H9 (cell line): ENCODE data around the gene LAX1. TPM values are rescaled to one million over a fixed set of nuclear protein-coding genes. Genes with fewer than 3 reads are reported as not detected.
A peak's percentile ranks its signal among the peaks of the same experiment; 100 is the strongest.

ENCODE experiments used
- DNase-seq: peaks from one replicate; pipeline ENCODE4 v3.0.0-alpha.2; 2017
- H2AFZ ChIP-seq: one replicate; pipeline ENCODE4 v1.6.1; 2013; ENCODE audit warnings: mild to moderate bottlenecking, low read length, control low read depth, moderate library complexity
- H2AK5ac ChIP-seq: 2 replicates; pipeline ENCODE4 v1.6.1; 2013; ENCODE audit warnings: low read length, control low read depth, mixed read lengths; ENCODE audit not compliant: insufficient read length
- H2BK120ac ChIP-seq: one replicate; pipeline ENCODE4 v1.6.1; 2013; ENCODE audit warnings: low read depth, mild to moderate bottlenecking, low read length, control low read depth, inconsistent platforms; ENCODE audit not compliant: poor library complexity, severe bottlenecking
- H2BK12ac ChIP-seq: 2 replicates; pipeline ENCODE4 v1.6.1; 2013; ENCODE audit warnings: low read length, control low read depth, mixed read lengths, low read depth; ENCODE audit not compliant: insufficient read length
- H2BK15ac ChIP-seq: 2 replicates; pipeline ENCODE4 v1.6.1; 2013; ENCODE audit warnings: low read depth, low read length, control low read depth
- H2BK20ac ChIP-seq: one replicate; pipeline ENCODE4 v1.6.1; 2013; ENCODE audit warnings: low read depth, mild to moderate bottlenecking, low read length, control low read depth, inconsistent platforms; ENCODE audit not compliant: poor library complexity, severe bottlenecking
- H2BK5ac ChIP-seq: 2 replicates; pipeline ENCODE4 v1.6.1; 2013; ENCODE audit warnings: low read length, control low read depth, mixed read lengths; ENCODE audit not compliant: insufficient read length
- H3K14ac ChIP-seq: 2 replicates; pipeline ENCODE4 v1.6.1; 2013; ENCODE audit warnings: low read length, control low read depth; ENCODE audit not compliant: insufficient read depth
- H3K18ac ChIP-seq: 2 replicates; pipeline ENCODE4 v1.6.1; 2013; ENCODE audit warnings: low read depth, mild to moderate bottlenecking, mixed read lengths, low read length, control low read depth; ENCODE audit not compliant: insufficient read length
- H3K23ac ChIP-seq: 2 replicates; pipeline ENCODE4 v1.6.1; 2013; ENCODE audit warnings: low read length, control low read depth, mixed read lengths, low read depth; ENCODE audit not compliant: insufficient read length
- H3K23me2 ChIP-seq: 2 replicates; pipeline ENCODE4 v1.6.1; 2013; ENCODE audit warnings: low read depth, mild to moderate bottlenecking, mixed read lengths, low read length, control low read depth; ENCODE audit not compliant: insufficient read length, poor library complexity, severe bottlenecking
- H3K27ac ChIP-seq: 2 replicates; pipeline ENCODE4 v1.5.1; 2013; ENCODE audit warnings: low read length, control low read depth, mixed read lengths, low read depth; ENCODE audit not compliant: insufficient read length
- H3K27me3 ChIP-seq: 2 replicates; pipeline ENCODE4 v1.6.1; 2013; ENCODE audit warnings: low read length, control low read depth, inconsistent platforms; ENCODE audit not compliant: insufficient read depth
- H3K4ac ChIP-seq: 2 replicates; pipeline ENCODE4 v1.6.1; 2013; ENCODE audit warnings: low read depth, mild to moderate bottlenecking, control low read depth, inconsistent platforms, low read length, moderate library complexity
- H3K4me1 ChIP-seq: 2 replicates; pipeline ENCODE4 v1.6.1; 2013; ENCODE audit warnings: low read length, control low read depth, inconsistent platforms; ENCODE audit not compliant: insufficient read depth
- H3K4me2 ChIP-seq: 2 replicates; pipeline ENCODE4 v1.6.1; 2013; ENCODE audit warnings: low read length, control low read depth, mixed read lengths; ENCODE audit not compliant: insufficient read length, insufficient read depth
- H3K56ac ChIP-seq: 2 replicates; pipeline ENCODE4 v1.6.1; 2013; ENCODE audit warnings: low read depth, mild to moderate bottlenecking, mixed read lengths, low read length, control low read depth; ENCODE audit not compliant: insufficient read length
- H3K79me1 ChIP-seq: 2 replicates; pipeline ENCODE4 v1.6.1; 2013; ENCODE audit warnings: low read depth, mild to moderate bottlenecking, moderate library complexity, low read length, control low read depth, inconsistent platforms; ENCODE audit not compliant: insufficient read depth, poor library complexity, severe bottlenecking
- H3K79me2 ChIP-seq: 2 replicates; pipeline ENCODE4 v1.6.1; 2013; ENCODE audit warnings: low read length, control low read depth, inconsistent platforms; ENCODE audit not compliant: insufficient read depth
- H3K9ac ChIP-seq: 2 replicates; pipeline ENCODE4 v1.6.1; 2013; ENCODE audit warnings: low read length, control low read depth, mixed read lengths; ENCODE audit not compliant: insufficient read length; ENCODE audit errors: extremely low read depth
- H3K9me3 ChIP-seq: one replicate; pipeline ENCODE4 v1.6.1; 2013; ENCODE audit warnings: low read depth, low read length, inconsistent platforms; ENCODE audit not compliant: control insufficient read depth
- H3T11ph ChIP-seq: one replicate; pipeline ENCODE4 v1.6.1; 2013; ENCODE audit warnings: mild to moderate bottlenecking, low read length, control low read depth, inconsistent platforms
- H4K20me1 ChIP-seq: one replicate; pipeline ENCODE4 v1.6.1; 2013; ENCODE audit not compliant: control insufficient read depth, insufficient read length, insufficient read depth
- H4K5ac ChIP-seq: 2 replicates; pipeline ENCODE4 v1.6.1; 2013; ENCODE audit warnings: low read depth, mild to moderate bottlenecking, mixed read lengths, low read length, control low read depth; ENCODE audit not compliant: insufficient read length
- H4K8ac ChIP-seq: replicated peaks from 2 replicates; pipeline ENCODE4 v1.6.1; 2013; ENCODE audit warnings: low read length, control low read depth, mixed read lengths, low read depth; ENCODE audit not compliant: insufficient read length
- H4K91ac ChIP-seq: 2 replicates; pipeline ENCODE4 v1.6.1; 2013; ENCODE audit warnings: low read depth, mild to moderate bottlenecking, moderate library complexity, mixed read lengths, low read length, control low read depth; ENCODE audit not compliant: insufficient read length
- H3K27ac Mint-ChIP-seq, 3 experiments: 2 replicates in 2 of 3; 3 replicates in 1 of 3; pipeline ENCODE4 v1.8.0; 2020 to 2021; ENCODE audit warnings: mixed read lengths in 3 of 3, mild to moderate bottlenecking in 1 of 3, moderate library complexity in 1 of 3
- H3K27me3 Mint-ChIP-seq: 2 replicates; pipeline ENCODE4 v1.8.0; 2021; ENCODE audit warnings: low read depth, mild to moderate bottlenecking, moderate library complexity, mixed read lengths
- H3K36me3 Mint-ChIP-seq, 3 experiments: 2 replicates in 2 of 3; 3 replicates in 1 of 3; pipeline ENCODE4 v1.8.0; 2020 to 2021; ENCODE audit warnings: low read depth in 3 of 3, mixed read lengths in 3 of 3; ENCODE audit not compliant: insufficient read depth in 1 of 3
- H3K4me1 Mint-ChIP-seq, 2 experiments: 2 replicates each; pipeline ENCODE4 v1.8.0; 2020; ENCODE audit warnings: mixed read lengths in 2 of 2
- H3K4me3 Mint-ChIP-seq, 2 experiments: 2 replicates in 1 of 2; 3 replicates in 1 of 2; pipeline ENCODE4 v1.8.0; 2020 to 2021; ENCODE audit warnings: mild to moderate bottlenecking in 2 of 2, mixed read lengths in 2 of 2, moderate library complexity in 1 of 2
- H3K9me3 Mint-ChIP-seq, 2 experiments: 2 replicates in 1 of 2; 3 replicates in 1 of 2; pipeline ENCODE4 v1.8.0; 2020; ENCODE audit warnings: mild to moderate bottlenecking in 2 of 2, mixed read lengths in 2 of 2, moderate library complexity in 1 of 2
- WGBS: extraction: QIAGEN DNeasy Blood & Tissue Kit; methylation state at CpG from one replicate; pipeline ENCODE4 v1.1.7; 2013; ENCODE audit warnings: missing lambda C conversion rate, low lambda C conversion rate, mixed read lengths; ENCODE audit not compliant: insufficient read length; ENCODE audit errors: extremely low coverage; 5-methylcytosine and 5-hydroxymethylcytosine counted together
- total RNA-seq: library from RNA; stranded (reverse); gene quantifications from 2 replicates; pipeline ENCODE4 v1.2.1, GENCODE V29; 2021
- TF ChIP-seq, protein P1 (sequence below): fragments of 200-600 bp; sonication (generic); conservative IDR thresholded peaks from 3 replicates; pipeline ENCODE4 v1.8.0; 2021; ENCODE audit warnings: antibody characterized with exemption, mild to moderate bottlenecking

LAX1 gene
- total RNA-seq, 1 experiment from 2014 or later, result not detected

DNA sequence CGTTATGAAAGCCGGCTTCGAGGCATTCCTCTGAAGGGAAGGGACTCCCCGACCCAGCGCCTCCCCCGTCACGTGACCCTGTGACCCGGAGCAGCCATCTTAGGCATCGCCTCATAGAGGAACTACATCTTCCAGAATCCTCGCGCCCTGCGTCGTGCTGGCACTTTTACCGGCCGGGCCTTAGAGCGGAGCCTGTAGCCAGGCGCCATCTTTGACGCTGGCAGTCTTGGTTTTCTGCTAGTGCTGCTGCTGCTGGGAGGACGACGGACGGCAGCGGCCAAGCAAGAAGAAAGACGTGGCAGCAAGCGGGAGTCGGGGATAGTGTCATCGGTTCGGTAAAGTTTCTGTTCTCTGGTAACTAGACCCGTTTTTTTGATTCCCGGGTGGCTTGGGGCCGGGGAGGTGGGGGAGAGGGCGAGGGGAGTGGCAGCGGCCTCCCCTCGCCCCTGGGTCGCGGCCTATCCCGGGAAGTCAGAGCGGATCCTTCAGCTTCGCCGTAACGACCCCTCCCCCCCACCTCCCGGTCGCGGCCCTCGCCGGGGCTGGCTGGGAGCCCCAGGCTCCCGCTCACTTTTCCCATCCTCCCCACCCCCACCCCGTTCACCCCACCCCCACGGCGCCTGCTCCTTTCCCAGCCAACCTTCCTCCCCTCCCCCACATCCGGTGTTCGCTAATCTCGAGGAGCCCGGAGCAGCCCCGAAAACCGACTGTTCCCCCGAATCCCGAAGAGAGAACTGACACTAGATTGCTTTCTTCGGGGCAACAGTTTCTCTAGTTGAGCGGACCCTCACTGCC lies 30.7 kb downstream of the LAX1 start, which contains the start of the genes ZBED6 and ZC3H11A:
Gene ZBED6 (plus strand): TSS at position 183 of the 795 bp plus-strand sequence. CDS start 1,900 bp downstream, outside the sequence.
Gene ZC3H11A (plus strand): TSS at position 183 of the 795 bp plus-strand sequence. CDS start 21,448 bp downstream, outside the sequence.
- no peak within 1 kb of the TSS for H4K91ac ChIP-seq
- no peak within 1 kb of the TSS for H4K5ac ChIP-seq
- H3K27ac Mint-ChIP-seq, result peak within 1 kb of the TSS; percentile 98 to 100 (median 100)
- H3K4me2 ChIP-seq, result peak within 1 kb of the TSS; percentile 64
- no peak within 1 kb of the TSS; the same call in 1 of the 2 replicates for H3K4ac ChIP-seq
- no peaks in the 10 kb centered on the region for H3K27me3 Mint-ChIP-seq
- peak within 1 kb of the TSS; percentile 97; the same call in 1 of the 2 replicates for H3K14ac ChIP-seq
- peaks cover 33% of the 10 kb centered on the region for H3K79me2 ChIP-seq
- no CpG with 5 or more reads among the region's 59 CpGs for WGBS
- H3K9ac ChIP-seq, result peak within 1 kb of the TSS; percentile 93
- no peak within 1 kb of the TSS for H3K56ac ChIP-seq
- H4K20me1 ChIP-seq, result no peaks in the 10 kb centered on the region
- H2BK20ac ChIP-seq, result no peak within 1 kb of the TSS
- H3K18ac ChIP-seq, result peak within 1 kb of the TSS; percentile 96
- H2BK12ac ChIP-seq, result no peak within 1 kb of the TSS
- no peak within 1 kb of the TSS for H4K8ac ChIP-seq
- no peak within 1 kb of the TSS for H2BK15ac ChIP-seq
- H3K23me2 ChIP-seq, result no peaks in the 10 kb centered on the region
- H3K79me1 ChIP-seq, result no peaks in the 10 kb centered on the region
- H3K27ac ChIP-seq, result peak within 1 kb of the TSS; percentile 81
- H3K9me3 ChIP-seq, result no peaks in the 10 kb centered on the region
- no peak within 1 kb of the TSS for H2AFZ ChIP-seq
- H3K4me1 Mint-ChIP-seq, result peaks cover 30 to 44% of the 10 kb centered on the region in 2 experiments
- H2BK5ac ChIP-seq, result peak within 1 kb of the TSS; percentile 1
- H2BK120ac ChIP-seq, result peak within 1 kb of the TSS; percentile 98
- peaks cover 13 to 27% of the 10 kb centered on the region in 2 experiments; a peak in 4 of 5 replicates for H3K9me3 Mint-ChIP-seq
- H2AK5ac ChIP-seq, result no peak within 1 kb of the TSS
- DNase-seq, result peak; percentile 99
- H3K23ac ChIP-seq, result no peak within 1 kb of the TSS
- H3K4me1 ChIP-seq, result no peaks in the 10 kb centered on the region
- peaks cover 35 to 40% (median 38%) of the 10 kb centered on the region in 3 experiments for H3K36me3 Mint-ChIP-seq
- H3K27me3 ChIP-seq, result no peaks in the 10 kb centered on the region
- peak within 1 kb of the TSS; percentile 86 to 95 for H3K4me3 Mint-ChIP-seq
- TF ChIP-seq, protein P1, sequence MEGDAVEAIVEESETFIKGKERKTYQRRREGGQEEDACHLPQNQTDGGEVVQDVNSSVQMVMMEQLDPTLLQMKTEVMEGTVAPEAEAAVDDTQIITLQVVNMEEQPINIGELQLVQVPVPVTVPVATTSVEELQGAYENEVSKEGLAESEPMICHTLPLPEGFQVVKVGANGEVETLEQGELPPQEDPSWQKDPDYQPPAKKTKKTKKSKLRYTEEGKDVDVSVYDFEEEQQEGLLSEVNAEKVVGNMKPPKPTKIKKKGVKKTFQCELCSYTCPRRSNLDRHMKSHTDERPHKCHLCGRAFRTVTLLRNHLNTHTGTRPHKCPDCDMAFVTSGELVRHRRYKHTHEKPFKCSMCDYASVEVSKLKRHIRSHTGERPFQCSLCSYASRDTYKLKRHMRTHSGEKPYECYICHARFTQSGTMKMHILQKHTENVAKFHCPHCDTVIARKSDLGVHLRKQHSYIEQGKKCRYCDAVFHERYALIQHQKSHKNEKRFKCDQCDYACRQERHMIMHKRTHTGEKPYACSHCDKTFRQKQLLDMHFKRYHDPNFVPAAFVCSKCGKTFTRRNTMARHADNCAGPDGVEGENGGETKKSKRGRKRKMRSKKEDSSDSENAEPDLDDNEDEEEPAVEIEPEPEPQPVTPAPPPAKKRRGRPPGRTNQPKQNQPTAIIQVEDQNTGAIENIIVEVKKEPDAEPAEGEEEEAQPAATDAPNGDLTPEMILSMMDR, result no peak
- no peak within 1 kb of the TSS for H3T11ph ChIP-seq
